Caco-2 (cell line): Measurements from ENCODE around the gene CRPPA. TPM values are rescaled to one million over a fixed set of nuclear protein-coding genes. Genes with fewer than 3 reads are reported as not detected.

Experiments
- BruUV-seq: library from RNA; stranded (reverse); fragments of 400-500 nt; replicated peaks from 2 replicates; lab custom pipeline; 2021; lab: Mats Ljungman, UMichigan
- CTCF ChIA-PET: fragments of 300-600 bp; sonication (Branson Sonifier 250); formaldehyde crosslinking; loops from one replicate; lab custom pipeline; 2022; ENCODE audit warnings: antibody characterized with exemption; lab: Charles Lee
- POLR2A ChIA-PET: fragments of 300-600 bp; sonication (Branson Sonifier 250); formaldehyde crosslinking; loops from one replicate; lab custom pipeline; 2022; ENCODE audit warnings: antibody characterized with exemption; lab: Charles Lee
- DNase-seq, 2 experiments: peaks; one replicate each; pipeline versions ENCODE4 v3.0.0 to v3.0.0-alpha.2; 2020 to 2022
- H3K27me3 ChIP-seq: replicated peaks from 2 replicates; pipeline ENCODE4 v1.6.0; 2011; ENCODE audit warnings: low read length; ENCODE audit not compliant: control insufficient read depth, insufficient read depth
- H3K36me3 ChIP-seq: 2 replicates; pipeline ENCODE4 v1.5.1; 2011; ENCODE audit warnings: low read length; ENCODE audit not compliant: control insufficient read depth, insufficient read depth
- H3K4me1 ChIP-seq: fragments of 250-450 bp; sonication (Bioruptor Pico); 2 replicates; pipeline ENCODE4 v1.5.1; 2020; ENCODE audit warnings: mild to moderate bottlenecking
- H3K4me3 ChIP-seq: 2 replicates; pipeline ENCODE4 v1.5.1; 2011; ENCODE audit warnings: low read depth, mild to moderate bottlenecking, control low read depth, low read length
- H3K9me3 ChIP-seq: fragments of 250-450 bp; sonication (Bioruptor Pico); 2 replicates; pipeline ENCODE4 v1.5.1; 2020; ENCODE audit warnings: mild to moderate bottlenecking, moderate library complexity
- H3K27ac Mint-ChIP-seq: one replicate; pipeline ENCODE4 v1.8.0; 2022; ENCODE audit warnings: mixed read lengths; ENCODE audit not compliant: unreplicated experiment
- H3K27me3 Mint-ChIP-seq: one replicate; pipeline ENCODE4 v1.8.0; 2022; ENCODE audit warnings: mixed read lengths; ENCODE audit not compliant: insufficient read depth, unreplicated experiment
- H3K36me3 Mint-ChIP-seq: one replicate; pipeline ENCODE4 v1.8.0; 2022; ENCODE audit warnings: mild to moderate bottlenecking, mixed read lengths; ENCODE audit not compliant: insufficient read depth, unreplicated experiment
- H3K4me1 Mint-ChIP-seq: one replicate; pipeline ENCODE4 v1.8.0; 2022; ENCODE audit warnings: low read depth, mixed read lengths; ENCODE audit not compliant: unreplicated experiment
- H3K4me3 Mint-ChIP-seq: one replicate; pipeline ENCODE4 v1.8.0; 2022; ENCODE audit warnings: mild to moderate bottlenecking, moderate library complexity, mixed read lengths; ENCODE audit not compliant: unreplicated experiment
- H3K9me3 Mint-ChIP-seq: one replicate; pipeline ENCODE4 v1.8.0; 2022; ENCODE audit warnings: mixed read lengths; ENCODE audit not compliant: unreplicated experiment
- intact Hi-C: fragments of 100-400 bp; cut with micrococcal nuclease; formaldehyde crosslinking; loops from one replicate; pipeline ENCODE4 v1.10.0; 2022; ENCODE audit not compliant: unreplicated experiment
- total RNA-seq: library from RNA; stranded (reverse); gene quantifications from 2 replicates; pipeline ENCODE4 v1.2.3, GENCODE V29; 2022
- TF ChIP-seq, protein P1 (sequence below), 2 experiments: fragments of 200-600 bp in 1 of 2; IDR thresholded peaks; 1 replicate in 1 of 2; 2 replicates in 1 of 2; pipeline versions ENCODE4 v1.5.1 to v1.8.0; 2011 to 2022; ENCODE audit warnings: antibody characterized with exemption in 1 of 2, control low read depth in 1 of 2, inconsistent platforms in 1 of 2, low read depth in 1 of 2, low read length in 1 of 2, mild to moderate bottlenecking in 1 of 2, moderate library complexity in 1 of 2; ENCODE audit not compliant: insufficient read depth in 1 of 2, severe bottlenecking in 1 of 2, unreplicated experiment in 1 of 2

CRPPA gene
- total RNA-seq, 1 experiment from 2014 or later: 7.3 TPM

GRCh38 chr7:16403475-16403874 is 17.9 kb downstream of the CRPPA start:
- H3K27me3 ChIP-seq: no peaks in the 10 kb centered on the region
- no peak overlapping the region for H3K4me3 ChIP-seq
- Mint-ChIP-seq H3K4me3 (no peak overlapping the region), H3K27ac (no peak overlapping the region), H3K27me3 (no peaks in the 10 kb centered on the region), H3K4me1 (no peaks in the 10 kb centered on the region), H3K36me3 (peaks cover 26% of the 10 kb centered on the region), H3K9me3 (peaks cover 15% of the 10 kb centered on the region)
- TF ChIP-seq, protein P1, sequence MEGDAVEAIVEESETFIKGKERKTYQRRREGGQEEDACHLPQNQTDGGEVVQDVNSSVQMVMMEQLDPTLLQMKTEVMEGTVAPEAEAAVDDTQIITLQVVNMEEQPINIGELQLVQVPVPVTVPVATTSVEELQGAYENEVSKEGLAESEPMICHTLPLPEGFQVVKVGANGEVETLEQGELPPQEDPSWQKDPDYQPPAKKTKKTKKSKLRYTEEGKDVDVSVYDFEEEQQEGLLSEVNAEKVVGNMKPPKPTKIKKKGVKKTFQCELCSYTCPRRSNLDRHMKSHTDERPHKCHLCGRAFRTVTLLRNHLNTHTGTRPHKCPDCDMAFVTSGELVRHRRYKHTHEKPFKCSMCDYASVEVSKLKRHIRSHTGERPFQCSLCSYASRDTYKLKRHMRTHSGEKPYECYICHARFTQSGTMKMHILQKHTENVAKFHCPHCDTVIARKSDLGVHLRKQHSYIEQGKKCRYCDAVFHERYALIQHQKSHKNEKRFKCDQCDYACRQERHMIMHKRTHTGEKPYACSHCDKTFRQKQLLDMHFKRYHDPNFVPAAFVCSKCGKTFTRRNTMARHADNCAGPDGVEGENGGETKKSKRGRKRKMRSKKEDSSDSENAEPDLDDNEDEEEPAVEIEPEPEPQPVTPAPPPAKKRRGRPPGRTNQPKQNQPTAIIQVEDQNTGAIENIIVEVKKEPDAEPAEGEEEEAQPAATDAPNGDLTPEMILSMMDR (IDR thresholded peaks at IDR 0.05; ENCODE audit: insufficient read depth in 1 of 2, low read depth in 1 of 2, low read length in 1 of 2, severe bottlenecking in 1 of 2, unreplicated experiment in 1 of 2): no peak
- ChIA-PET POLR2A (no interaction called here), CTCF (no interaction called here)
- peaks cover 2% of the 10 kb centered on the region; the same call in 1 of the 2 replicates for H3K36me3 ChIP-seq
- no TSS peak for BruUV-seq
- H3K9me3 ChIP-seq: peaks cover 40% of the 10 kb centered on the region
- no peaks in the 10 kb centered on the region for H3K4me1 ChIP-seq
- no peak for DNase-seq
- intact Hi-C loops: no loop called here

GRCh38 chr7:16402940-16403339 is 18.4 kb downstream of the CRPPA start:
- no TSS peak for BruUV-seq
- H3K9me3 Mint-ChIP-seq: peaks cover 15% of the 10 kb centered on the region
- CTCF ChIA-PET: no interaction called here

GRCh38 chr7:16402091-16402490 is 19.2 kb downstream of the CRPPA start:
- intact Hi-C loops: no loop called here
- TF ChIP-seq, protein P1 (IDR thresholded peaks at IDR 0.05; ENCODE audit: insufficient read depth in 1 of 2, low read depth in 1 of 2, low read length in 1 of 2, severe bottlenecking in 1 of 2, unreplicated experiment in 1 of 2): no peak
- no peaks in the 10 kb centered on the region for H3K27me3 Mint-ChIP-seq
- H3K36me3 Mint-ChIP-seq: peaks cover 40% of the 10 kb centered on the region
- H3K4me3 Mint-ChIP-seq: no peak overlapping the region
- DNase-seq: no peak
- no peaks in the 10 kb centered on the region for H3K4me1 ChIP-seq
- H3K9me3 Mint-ChIP-seq: peaks cover 16% of the 10 kb centered on the region
- peaks cover 52% of the 10 kb centered on the region for H3K9me3 ChIP-seq
- BruUV-seq: no TSS peak
- ChIA-PET POLR2A (no interaction called here), CTCF (no interaction called here)
- no peak overlapping the region for H3K27ac Mint-ChIP-seq
- no peaks in the 10 kb centered on the region for H3K4me1 Mint-ChIP-seq
- no peak overlapping the region for H3K4me3 ChIP-seq
- peaks cover 2% of the 10 kb centered on the region; the same call in 1 of the 2 replicates for H3K36me3 ChIP-seq
- no peaks in the 10 kb centered on the region for H3K27me3 ChIP-seq

More at GRCh38 chr7:16402940-16403339, 18.4 kb downstream of the CRPPA start:
- no peak overlapping the region for H3K4me3 ChIP-seq
- DNase-seq: no peak
- TF ChIP-seq, protein P1 (IDR thresholded peaks at IDR 0.05; ENCODE audit: insufficient read depth in 1 of 2, low read depth in 1 of 2, low read length in 1 of 2, severe bottlenecking in 1 of 2, unreplicated experiment in 1 of 2): no peak
- Mint-ChIP-seq H3K27me3 (no peaks in the 10 kb centered on the region), H3K4me3 (no peak overlapping the region), H3K36me3 (peaks cover 32% of the 10 kb centered on the region), H3K27ac (no peak overlapping the region), H3K4me1 (no peaks in the 10 kb centered on the region)
- no peaks in the 10 kb centered on the region for H3K4me1 ChIP-seq
- intact Hi-C loops: no loop called here
- no peaks in the 10 kb centered on the region for H3K27me3 ChIP-seq
- H3K36me3 ChIP-seq: peaks cover 2% of the 10 kb centered on the region; the same call in 1 of the 2 replicates
- POLR2A ChIA-PET: no interaction called here
- H3K9me3 ChIP-seq: peaks cover 44% of the 10 kb centered on the region
